HEK293 (cell line): ENCODE results near the gene SPATA33.
"Not testable (repeated sequence)": the region's sequence is repeated elsewhere in the genome, so short reads cannot be mapped to it uniquely, and the experiment has no call there.

ENCODE experiments used
- CTCF ChIA-PET: fragments of 350-600 bp; formaldehyde crosslinking; extraction: SDS; loops from one replicate; lab custom pipeline; 2021; ENCODE audit warnings: antibody characterized with exemption; lab: Yijun Ruan, JAX
- POLR2A ChIA-PET: fragments of 300-600 bp; formaldehyde crosslinking; extraction: SDS; loops from one replicate; lab custom pipeline; 2020; ENCODE audit warnings: antibody characterized with exemption, inconsistent platforms; lab: Yijun Ruan, JAX
- H3K27ac ChIP-seq: fragments of 200-500 bp; sonication (Bioruptor generic); 2 replicates; pipeline ENCODE4 v1.5.1; 2014; ENCODE audit warnings: low read depth, low read length, control low read depth, inconsistent platforms; ENCODE audit errors: extremely low read depth
- H3K36me3 ChIP-seq, 2 experiments: fragments of 200-500 bp in 1 of 2; sonication (Bioruptor generic) in 1 of 2; 1 replicate in 1 of 2; 2 replicates in 1 of 2; pipeline ENCODE4 v1.5.1; 2014 to 2017; ENCODE audit warnings: inconsistent platforms in 2 of 2, low read length in 2 of 2; ENCODE audit not compliant: control insufficient read depth in 2 of 2, insufficient read depth in 1 of 2
- H3K4me1 ChIP-seq: fragments of 200-500 bp; sonication (Bioruptor generic); 2 replicates; pipeline ENCODE4 v1.5.1; 2014; ENCODE audit warnings: mild to moderate bottlenecking, low read length, inconsistent platforms; ENCODE audit not compliant: control insufficient read depth, insufficient read depth
- H3K4me3 ChIP-seq: 2 replicates; pipeline ENCODE4 v1.5.1; 2011; ENCODE audit warnings: low read depth, mild to moderate bottlenecking, control low read depth, low read length, moderate library complexity
- H3K9me3 ChIP-seq: fragments of 200-500 bp; sonication (Bioruptor generic); 2 replicates; pipeline ENCODE4 v1.5.1; 2014; ENCODE audit warnings: low read depth, low read length, inconsistent platforms; ENCODE audit not compliant: control insufficient read depth, insufficient read depth
- BCL11B ChIP-seq: fragments of 450-650 bp; formaldehyde crosslinking; IDR thresholded peaks from 2 replicates; pipeline ENCODE4 v1.5.1; 2016; ENCODE audit warnings: low read depth, missing biosample characterization, missing genetic modification characterization
- GLIS2 ChIP-seq: fragments of 450-650 bp; formaldehyde crosslinking; IDR thresholded peaks from 2 replicates; pipeline ENCODE4 v1.5.1; 2016; ENCODE audit warnings: missing biosample characterization, missing genetic modification characterization
- HOXD13 ChIP-seq: sonication (generic); formaldehyde crosslinking; IDR thresholded peaks from 2 replicates; pipeline ENCODE4 v1.8.0; 2022; ENCODE audit warnings: missing genetic modification reagents, borderline replicate concordance
- IKZF3 ChIP-seq: fragments of 450-650 bp; IDR thresholded peaks from 2 replicates; pipeline ENCODE4 v1.5.0; 2018; ENCODE audit warnings: missing biosample characterization, mild to moderate bottlenecking, missing genetic modification characterization, moderate library complexity
- INSM2 ChIP-seq: fragments of 450-650 bp; formaldehyde crosslinking; IDR thresholded peaks from 2 replicates; pipeline ENCODE4 v1.5.1; 2016; ENCODE audit warnings: missing biosample characterization, missing genetic modification characterization
- ZNF132 ChIP-seq: fragments of 450-650 bp; formaldehyde crosslinking; IDR thresholded peaks from 2 replicates; pipeline ENCODE4 v1.5.1; 2017; ENCODE audit warnings: missing biosample characterization, missing genetic modification characterization, borderline replicate concordance
- ZNF146 ChIP-seq: fragments of 450-650 bp; formaldehyde crosslinking; IDR thresholded peaks from 2 replicates; pipeline ENCODE4 v1.5.1; 2016; ENCODE audit warnings: missing biosample characterization, missing genetic modification characterization
- ZNF169 ChIP-seq: fragments of 450-650 bp; formaldehyde crosslinking; IDR thresholded peaks from 2 replicates; pipeline ENCODE4 v1.5.1; 2016; ENCODE audit warnings: missing biosample characterization, missing genetic modification characterization
- ZNF18 ChIP-seq: fragments of 450-650 bp; formaldehyde crosslinking; IDR thresholded peaks from 2 replicates; pipeline ENCODE4 v1.5.1; 2016; ENCODE audit warnings: missing biosample characterization, missing genetic modification characterization
- ZNF239 ChIP-seq: fragments of 450-650 bp; formaldehyde crosslinking; IDR thresholded peaks from 2 replicates; pipeline ENCODE4 v1.5.1; 2016; ENCODE audit warnings: missing biosample characterization, missing genetic modification characterization
- ZNF335 ChIP-seq: fragments of 450-650 bp; formaldehyde crosslinking; conservative IDR thresholded peaks from 2 replicates; pipeline ENCODE4 v1.5.1; 2016; ENCODE audit warnings: missing biosample characterization, missing genetic modification characterization
- ZNF350 ChIP-seq: fragments of 450-650 bp; formaldehyde crosslinking; IDR thresholded peaks from 2 replicates; pipeline ENCODE4 v1.5.0; 2017; ENCODE audit warnings: missing biosample characterization, mild to moderate bottlenecking, missing genetic modification characterization
- ZNF354C ChIP-seq: fragments of 450-650 bp; formaldehyde crosslinking; IDR thresholded peaks from 2 replicates; pipeline ENCODE4 v1.5.1; 2016; ENCODE audit warnings: missing biosample characterization, missing genetic modification characterization, low read depth, borderline replicate concordance
- ZNF391 ChIP-seq: fragments of 450-650 bp; formaldehyde crosslinking; IDR thresholded peaks from 2 replicates; pipeline ENCODE4 v1.5.1; 2016; ENCODE audit warnings: low read depth, missing biosample characterization, missing genetic modification characterization, borderline replicate concordance
- ZNF518A ChIP-seq: fragments of 450-650 bp; formaldehyde crosslinking; conservative IDR thresholded peaks from 2 replicates; pipeline ENCODE4 v1.5.1; 2016; ENCODE audit warnings: low read depth, missing biosample characterization, missing genetic modification characterization
- ZNF629 ChIP-seq: fragments of 450-650 bp; formaldehyde crosslinking; IDR thresholded peaks from 2 replicates; pipeline ENCODE4 v1.5.1; 2017; ENCODE audit warnings: missing biosample characterization, missing genetic modification characterization
- ZNF843 ChIP-seq: fragments of 450-650 bp; formaldehyde crosslinking; IDR thresholded peaks from 2 replicates; pipeline ENCODE4 v1.5.1; 2016; ENCODE audit warnings: missing biosample characterization, missing genetic modification characterization

The SPATA33 gene

GRCh38 chr16:89669755-89670154 lies 12.1 kb downstream of the SPATA33 start (continued):
- TF ChIP-seq ZNF391 (tag by site-specific recombination) (no peak), HOXD13 (no peak), ZNF354C (tag by site-specific recombination) (no peak), ZNF239 (tag by site-specific recombination) (no peak), INSM2 (no peak)

GRCh38 chr16:89670496-89671431 lies 13.1 kb downstream of the SPATA33 start:
- ChIA-PET POLR2A (interaction anchor here (0.6 to 0.7 kb wide), 2 partner anchors 72 to 221 kb away, joined by 3 to 5 read pairs; no protein-coding TSS in a partner anchor), CTCF (interaction anchor here (0.6 to 1.0 kb wide), 5 partner anchors 14 to 468 kb away, joined by 3 to 4 read pairs (median 3); partner anchors contain the start of gene CHMP1A)
- no peak for TF ChIP-seq ZNF629 (tag by site-specific recombination)
- no peak for TF ChIP-seq GLIS2 (tag by site-specific recombination)
- peak; percentile 34; the same call in 1 of the 2 replicates for TF ChIP-seq ZNF335 (tag by site-specific recombination)
- TF ChIP-seq ZNF843 (tag by site-specific recombination) = no peak
- no peak for TF ChIP-seq ZNF350 (tag by site-specific recombination)
- peaks cover 0 to 2% of the 10 kb centered on the region in 2 experiments; a peak in 2 of 3 replicates for H3K36me3 ChIP-seq
- H3K27ac ChIP-seq = no peak overlapping the region
- H3K4me3 ChIP-seq = no peak overlapping the region
- H3K4me1 ChIP-seq = no peaks in the 10 kb centered on the region
- no peaks in the 10 kb centered on the region for H3K9me3 ChIP-seq

GRCh38 chr16:89671565-89671964 lies 13.9 kb downstream of the SPATA33 start:
- not testable (repeated sequence) for H3K4me3 ChIP-seq, H3K27ac ChIP-seq
- POLR2A ChIA-PET = interaction anchor here (0.6 kb wide), 1 partner anchor 222 kb away, joined by 3 read pairs; no protein-coding TSS in a partner anchor
- TF ChIP-seq ZNF146 = peak; percentile 73
- TF ChIP-seq, all 188 proteins: peak for 1; not testable (repeated sequence) for 187
- H3K36me3 ChIP-seq, H3K9me3 ChIP-seq, H3K4me1 ChIP-seq: not testable (repeated sequence)
- CTCF ChIA-PET = interaction anchor here (0.6 to 1.0 kb wide), 3 partner anchors 34 to 468 kb away, joined by 3 to 4 read pairs (median 3); no protein-coding TSS in a partner anchor

GRCh38 chr16:89672177-89672941 lies 14.7 kb downstream of the SPATA33 start:
- H3K4me3 ChIP-seq = no peak overlapping the region
- H3K27ac ChIP-seq = no peak overlapping the region
- ChIA-PET POLR2A (no interaction called here), CTCF (no interaction called here)
- H3K36me3 ChIP-seq = peaks cover 0 to 2% of the 10 kb centered on the region in 2 experiments; a peak in 1 of 3 replicates
- H3K9me3 ChIP-seq = no peaks in the 10 kb centered on the region
- H3K4me1 ChIP-seq = no peaks in the 10 kb centered on the region
- TF ChIP-seq IKZF3 (tag by site-specific recombination) (no peak), BCL11B (tag by site-specific recombination) (no peak), ZNF169 (no peak), ZNF132 (tag by site-specific recombination) (no peak), ZNF518A (tag by site-specific recombination) (no peak), ZNF18 (tag by site-specific recombination) (no peak)
